Astrocyte of the spinal cord (primary cell): ENCODE measurements around the gene RSPRY1.
"Not testable (repeated sequence)": the region's sequence is repeated elsewhere in the genome, so short reads cannot be mapped to it uniquely, and the experiment has no call there.

ENCODE experiments used
- DNase-seq: peaks from one replicate; pipeline ENCODE4 v3.0.0; 2011; ENCODE audit warnings: low read depth, low spot score
- H3K4me3 ChIP-seq: 2 replicates; pipeline ENCODE4 v1.5.1; 2011; ENCODE audit warnings: low read depth, mild to moderate bottlenecking, low read length, moderate library complexity
- CTCF ChIP-seq: IDR thresholded peaks from 2 replicates; pipeline ENCODE4 v1.5.1; 2012; ENCODE audit warnings: low read depth, mild to moderate bottlenecking, low read length, inconsistent platforms
- in situ Hi-C: cut with HindIII; loops from 2 replicates; pipeline ENCODE4 v1.10.0; 2017; ENCODE audit warnings: low sequenced_read_pairs

The RSPRY1 gene

DNA sequence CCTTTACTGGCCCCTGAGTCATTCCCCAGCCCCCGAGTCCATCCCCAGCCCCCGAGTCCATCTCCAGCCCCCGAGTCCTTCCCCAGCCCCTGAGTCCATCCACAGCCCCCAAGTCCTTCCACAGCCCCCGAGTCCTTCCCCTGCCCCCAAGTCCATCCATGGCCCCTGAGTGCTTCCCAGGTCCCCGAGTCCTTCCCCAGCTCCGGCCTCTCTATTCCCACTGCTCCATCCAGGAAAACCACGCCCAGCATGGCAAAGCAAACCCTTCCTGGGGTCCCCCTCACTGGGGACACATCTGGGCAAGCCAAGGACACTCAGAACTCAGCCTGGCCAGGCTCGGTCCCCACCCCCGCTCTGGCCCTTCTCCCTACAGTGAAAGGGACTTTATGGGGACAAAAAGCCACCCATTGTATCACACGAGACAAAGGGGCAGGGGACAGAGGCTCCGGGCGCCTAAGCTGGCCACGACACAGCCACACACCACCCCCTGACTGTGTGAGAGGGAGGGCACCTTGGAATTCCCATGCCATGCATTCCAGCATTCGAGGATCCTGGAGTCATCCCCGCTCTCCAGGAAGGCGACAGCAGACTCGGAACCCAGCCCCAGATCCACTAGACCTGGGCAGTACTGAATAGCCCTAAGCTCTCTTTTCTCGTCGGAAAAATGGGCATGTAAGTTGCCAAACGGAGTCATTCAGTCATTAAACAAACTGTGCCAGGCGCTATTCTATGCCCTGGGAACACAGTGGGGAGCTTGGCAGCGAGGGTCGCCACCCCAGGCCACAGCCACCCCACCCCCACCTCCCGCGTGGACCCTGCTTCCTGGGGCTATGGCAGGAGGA, 84.3 kb downstream of the RSPRY1 start:
- no peak for TF ChIP-seq CTCF
- no peak for DNase-seq
- H3K4me3 ChIP-seq: no peak overlapping the region
- in situ Hi-C loops: no loop called here

- DNase-seq: no peak
- no peak overlapping the region for H3K4me3 ChIP-seq
- in situ Hi-C loops: no loop called here
- TF ChIP-seq CTCF: no peak
These were observed 84.9 kb downstream of the RSPRY1 start for GRCh38 chr16:57271063-57271345.

GRCh38 chr16:57271867-57272495, 85.9 kb downstream of the RSPRY1 start:
- in situ Hi-C loops: no loop called here

GRCh38 chr16:57273359-57273758, 87.2 kb downstream of the RSPRY1 start:
- no peak overlapping the region for H3K4me3 ChIP-seq
- no peak for TF ChIP-seq CTCF
- no peak for DNase-seq
- in situ Hi-C loops: no loop called here

More at GRCh38 chr16:57271867-57272495, 85.9 kb downstream of the RSPRY1 start:
- no peak for DNase-seq
- no peak for TF ChIP-seq CTCF
- no peak overlapping the region for H3K4me3 ChIP-seq

DNA sequence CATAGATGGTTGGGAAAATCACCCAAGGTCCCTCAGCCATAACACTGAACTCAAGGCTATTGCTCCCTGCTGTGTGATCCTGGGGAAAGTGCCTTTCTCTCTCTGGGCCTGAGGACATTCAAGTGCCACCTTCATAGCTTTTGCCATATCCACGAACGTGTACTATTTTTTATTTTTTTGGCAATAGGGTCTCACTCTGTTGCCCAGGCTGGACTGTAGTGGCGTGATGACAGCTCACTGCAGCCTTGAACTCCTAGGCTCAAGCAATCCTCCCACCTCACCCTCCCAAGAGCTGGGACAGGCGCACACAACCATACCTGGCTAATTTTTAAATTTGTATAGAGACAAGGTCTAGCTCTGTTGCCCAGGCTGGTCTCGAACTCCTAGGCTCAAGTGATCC, 87.7 kb downstream of the RSPRY1 start:
- in situ Hi-C loops: no loop called here
- H3K4me3 ChIP-seq: no peak overlapping the region
- DNase-seq: no peak
- TF ChIP-seq CTCF: no peak

- DNase-seq, H3K4me3 ChIP-seq, in situ Hi-C loops: not testable (repeated sequence)
These were observed 89.8 kb downstream of the RSPRY1 start for GRCh38 chr16:57275946-57276345.

GRCh38 chr16:57276596-57276995, 90.5 kb downstream of the RSPRY1 start:
- no peak for DNase-seq
- in situ Hi-C loops: no loop called here
- no peak for TF ChIP-seq CTCF
- no peak overlapping the region for H3K4me3 ChIP-seq
